ENCODE results near the gene DGCR8.
"Not testable (repeated sequence)": the region's sequence is repeated elsewhere in the genome, so short reads cannot be mapped to it uniquely, and the experiment has no call there.

The DGCR8 gene

GRCh38 chr22:20053407-20054033 is 26.5 kb upstream of the DGCR8 start:
- DNase-seq: no peak

GRCh38 chr22:20054034-20054427 is 26.0 kb upstream of the DGCR8 start:
- DNase-seq: no peak

GRCh38 chr22:20054485-20054884 is 25.6 kb upstream of the DGCR8 start:
- no peak for DNase-seq

GRCh38 chr22:20055144-20055543 is 24.9 kb upstream of the DGCR8 start:
- no peak for DNase-seq

GRCh38 chr22:20055654-20056053 is 24.4 kb upstream of the DGCR8 start:
- no peak for DNase-seq

GRCh38 chr22:20056161-20056560 is 23.9 kb upstream of the DGCR8 start:
- DNase-seq: no peak

GRCh38 chr22:20056696-20057386 is 23.2 kb upstream of the DGCR8 start:
- DNase-seq: no peak

- no peak for DNase-seq
Measured at GRCh38 chr22:20057596-20058268, 22.3 kb upstream of the DGCR8 start.

- DNase-seq: no peak
Measured at GRCh38 chr22:20058989-20059770, 20.9 kb upstream of the DGCR8 start.

- no peak for DNase-seq
Measured at GRCh38 chr22:20060700-20061480, 19.2 kb upstream of the DGCR8 start.

GRCh38 chr22:20061481-20061861 is 18.6 kb upstream of the DGCR8 start:
- DNase-seq: no peak

GRCh38 chr22:20062043-20062765 is 17.8 kb upstream of the DGCR8 start:
- DNase-seq: no peak

- DNase-seq: no peak
Measured at GRCh38 chr22:20062766-20063083, 17.3 kb upstream of the DGCR8 start.

GRCh38 chr22:20063271-20064139 is 16.5 kb upstream of the DGCR8 start:
- DNase-seq: no peak

GRCh38 chr22:20064140-20064480 is 15.9 kb upstream of the DGCR8 start:
- no peak for DNase-seq

- DNase-seq: no peak
Measured at GRCh38 chr22:20064545-20065262, 15.3 kb upstream of the DGCR8 start.

GRCh38 chr22:20065896-20066616 is 14.0 kb upstream of the DGCR8 start:
- no peak for DNase-seq

GRCh38 chr22:20066617-20067383 is 13.2 kb upstream of the DGCR8 start:
- DNase-seq: no peak

- DNase-seq: not testable (repeated sequence)
Measured at GRCh38 chr22:20067384-20067682, 12.7 kb upstream of the DGCR8 start.
